Measurements from ENCODE around the gene LMF1.

GRCh38 chr16:803754-804080 lies 167.1 kb downstream of the LMF1 start:
- TF ChIP-seq CTCF (IDR thresholded peaks at IDR 0.05) (no peak), POLR2A (IDR thresholded peaks at IDR 0.05) (no peak)

All from vagina (tissue), 2 donors.